Measurements from ENCODE around the gene OGFR. TPM values are rescaled to one million over a fixed set of nuclear protein-coding genes. Genes with fewer than 3 reads are reported as not detected.

Gene OGFR, protein sequence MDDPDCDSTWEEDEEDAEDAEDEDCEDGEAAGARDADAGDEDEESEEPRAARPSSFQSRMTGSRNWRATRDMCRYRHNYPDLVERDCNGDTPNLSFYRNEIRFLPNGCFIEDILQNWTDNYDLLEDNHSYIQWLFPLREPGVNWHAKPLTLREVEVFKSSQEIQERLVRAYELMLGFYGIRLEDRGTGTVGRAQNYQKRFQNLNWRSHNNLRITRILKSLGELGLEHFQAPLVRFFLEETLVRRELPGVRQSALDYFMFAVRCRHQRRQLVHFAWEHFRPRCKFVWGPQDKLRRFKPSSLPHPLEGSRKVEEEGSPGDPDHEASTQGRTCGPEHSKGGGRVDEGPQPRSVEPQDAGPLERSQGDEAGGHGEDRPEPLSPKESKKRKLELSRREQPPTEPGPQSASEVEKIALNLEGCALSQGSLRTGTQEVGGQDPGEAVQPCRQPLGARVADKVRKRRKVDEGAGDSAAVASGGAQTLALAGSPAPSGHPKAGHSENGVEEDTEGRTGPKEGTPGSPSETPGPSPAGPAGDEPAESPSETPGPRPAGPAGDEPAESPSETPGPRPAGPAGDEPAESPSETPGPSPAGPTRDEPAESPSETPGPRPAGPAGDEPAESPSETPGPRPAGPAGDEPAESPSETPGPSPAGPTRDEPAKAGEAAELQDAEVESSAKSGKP
- polyA plus RNA-seq (2012; ENCODE audit: missing spikeins), result 11.1 TPM

DNA sequence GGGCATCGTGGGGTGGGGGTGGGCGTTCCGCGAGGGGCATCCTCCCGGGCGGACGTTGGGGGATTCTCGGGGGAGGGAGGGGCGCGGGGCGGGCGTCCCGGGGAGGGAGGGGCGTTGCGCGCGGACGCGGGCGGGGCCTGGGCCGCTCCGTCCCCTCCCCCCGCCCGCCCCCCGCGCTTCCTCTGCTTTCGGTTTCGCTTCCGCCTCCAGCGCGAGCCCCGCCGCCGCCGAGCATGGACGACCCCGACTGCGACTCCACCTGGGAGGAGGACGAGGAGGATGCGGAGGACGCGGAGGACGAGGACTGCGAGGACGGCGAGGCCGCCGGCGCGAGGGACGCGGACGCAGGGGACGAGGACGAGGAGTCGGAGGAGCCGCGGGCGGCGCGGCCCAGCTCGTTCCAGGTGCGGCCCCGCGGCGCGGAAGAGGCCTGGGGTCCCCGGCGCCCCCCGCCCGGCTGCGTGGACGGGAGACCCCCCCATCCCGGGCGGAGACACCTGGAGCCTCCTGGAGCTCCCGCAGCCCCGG, at the start of gene OGFR:
Gene OGFR (plus strand): TSS at position 209 of the 528 bp plus-strand sequence. CDS start 25 bp downstream, at position 234.
- DNase-seq (ENCODE audit: insufficient read length) (peak; percentile 88), FAIRE-seq (peak; percentile 72)
- TF ChIP-seq TAF1 (IDR thresholded peaks at IDR 0.05; ENCODE audit: borderline replicate concordance, low read depth, low read length) (no peak), POLR2A (IDR thresholded peaks at IDR 0.05; ENCODE audit: low read depth, low read length) (peak; percentile 79), POLR2AphosphoS5 (IDR thresholded peaks at IDR 0.05; ENCODE audit: low read depth, low read length) (peak; percentile 55; the same call in 1 of the 2 replicates)

DNA sequence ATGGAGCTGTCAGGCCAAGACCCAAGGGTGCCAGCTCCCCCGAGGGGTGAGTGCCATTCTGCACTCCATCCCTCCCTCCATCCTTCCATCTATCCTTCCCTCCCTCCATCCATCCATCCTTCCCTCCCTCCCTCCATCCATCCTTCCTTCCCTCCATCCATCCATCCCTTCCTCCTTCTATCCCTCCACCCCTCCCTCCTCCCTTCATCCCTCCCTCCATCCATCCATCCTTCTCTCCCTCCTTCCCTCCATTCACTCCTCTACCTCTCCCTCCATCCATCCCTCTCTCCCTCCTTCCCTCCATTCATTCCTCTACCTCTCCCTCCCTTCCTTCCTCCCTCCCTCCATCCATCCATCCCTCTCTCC, 49.7 kb upstream of the OGFR start:
- DNase-seq (ENCODE audit: insufficient read length) (no peak), FAIRE-seq (no peak)
- TF ChIP-seq TAF1 (IDR thresholded peaks at IDR 0.05; ENCODE audit: borderline replicate concordance, low read depth, low read length), result no peak
- TF ChIP-seq POLR2AphosphoS5 (IDR thresholded peaks at IDR 0.05; ENCODE audit: low read depth, low read length), result no peak
- no peak for TF ChIP-seq POLR2A (IDR thresholded peaks at IDR 0.05; ENCODE audit: low read depth, low read length)

DNA sequence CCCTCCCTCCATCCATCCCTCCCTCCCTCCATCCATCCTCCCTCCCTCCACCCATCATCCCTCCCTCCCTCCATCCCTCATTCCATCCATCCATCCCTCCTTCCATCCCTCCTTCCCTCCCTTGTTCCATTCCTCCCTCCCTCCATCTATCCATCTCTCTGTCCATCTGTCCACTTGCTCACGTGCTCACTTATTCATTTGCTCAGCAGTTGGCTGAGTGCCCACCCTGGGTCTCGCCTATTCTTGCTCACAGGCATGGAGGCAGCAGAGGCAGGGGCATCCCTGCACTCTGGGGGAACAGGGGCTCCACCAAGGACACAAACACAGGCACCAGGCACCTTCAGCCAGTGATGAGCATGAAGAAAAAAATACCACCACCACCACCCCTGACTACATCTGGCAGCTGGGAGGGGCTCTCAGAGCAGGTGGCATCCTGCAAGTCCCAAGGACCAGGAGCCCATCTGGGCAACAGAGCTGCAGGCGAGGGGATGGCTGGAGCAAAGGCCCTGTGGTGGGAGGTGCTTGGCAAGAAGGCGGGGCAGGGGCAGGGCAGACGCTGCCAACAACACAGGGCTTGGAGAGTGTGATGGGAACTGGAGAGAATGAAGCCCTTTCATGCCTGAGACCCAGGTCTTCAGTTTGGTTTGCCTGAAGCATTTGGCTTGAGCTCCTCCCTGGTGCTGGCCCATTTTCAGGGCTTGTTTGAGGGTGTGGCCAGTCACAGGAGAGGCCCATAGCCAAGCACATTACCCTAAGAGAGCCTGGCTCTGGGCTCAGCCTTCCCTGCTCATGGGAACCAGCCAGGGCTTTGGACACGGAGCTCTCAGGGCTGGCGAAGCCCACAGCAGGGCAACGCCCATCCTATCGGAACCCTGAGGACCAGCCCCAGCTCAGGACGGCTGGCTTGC, 48.6 kb upstream of the OGFR start:
- FAIRE-seq (no peak), DNase-seq (ENCODE audit: insufficient read length) (no peak)
- no peak for TF ChIP-seq POLR2AphosphoS5 (IDR thresholded peaks at IDR 0.05; ENCODE audit: low read depth, low read length)
- no peak for TF ChIP-seq TAF1 (IDR thresholded peaks at IDR 0.05; ENCODE audit: borderline replicate concordance, low read depth, low read length)
- no peak for TF ChIP-seq POLR2A (IDR thresholded peaks at IDR 0.05; ENCODE audit: low read depth, low read length)

DNA sequence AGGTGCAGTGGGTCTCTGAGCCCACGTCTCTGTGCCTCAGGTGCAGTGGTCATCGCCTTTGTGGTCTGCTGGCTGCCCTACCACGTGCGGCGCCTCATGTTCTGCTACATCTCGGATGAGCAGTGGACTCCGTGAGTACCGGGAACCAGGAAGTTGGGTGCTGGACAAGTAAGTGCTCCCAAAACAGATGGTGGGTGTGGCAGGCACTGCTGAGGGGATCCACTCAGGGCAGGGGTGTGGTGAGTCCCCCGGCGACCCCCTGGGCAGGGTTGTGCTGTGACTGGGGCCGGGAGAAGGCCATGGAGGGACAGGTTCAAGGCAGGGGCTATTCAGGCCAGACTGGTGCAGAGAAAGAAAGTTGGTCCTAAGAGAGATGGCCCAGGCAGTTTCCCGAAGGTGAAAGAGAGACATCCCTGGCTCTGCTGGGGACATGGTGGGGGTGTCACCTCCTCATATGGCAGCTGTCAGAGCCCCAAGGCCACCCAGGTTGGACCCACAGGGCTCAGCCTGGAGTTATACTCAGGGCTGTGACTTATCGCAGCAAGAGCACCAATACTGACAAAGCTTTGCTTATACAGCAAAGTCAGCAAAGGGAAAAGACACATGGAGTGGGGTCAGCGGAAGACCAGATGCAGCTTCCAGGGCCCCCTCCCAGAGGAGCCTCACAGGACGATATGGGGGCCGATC, 46.3 kb upstream of the OGFR start:
- TF ChIP-seq POLR2AphosphoS5 (IDR thresholded peaks at IDR 0.05; ENCODE audit: low read depth, low read length), result no peak
- FAIRE-seq (no peak), DNase-seq (ENCODE audit: insufficient read length) (no peak)

DNA sequence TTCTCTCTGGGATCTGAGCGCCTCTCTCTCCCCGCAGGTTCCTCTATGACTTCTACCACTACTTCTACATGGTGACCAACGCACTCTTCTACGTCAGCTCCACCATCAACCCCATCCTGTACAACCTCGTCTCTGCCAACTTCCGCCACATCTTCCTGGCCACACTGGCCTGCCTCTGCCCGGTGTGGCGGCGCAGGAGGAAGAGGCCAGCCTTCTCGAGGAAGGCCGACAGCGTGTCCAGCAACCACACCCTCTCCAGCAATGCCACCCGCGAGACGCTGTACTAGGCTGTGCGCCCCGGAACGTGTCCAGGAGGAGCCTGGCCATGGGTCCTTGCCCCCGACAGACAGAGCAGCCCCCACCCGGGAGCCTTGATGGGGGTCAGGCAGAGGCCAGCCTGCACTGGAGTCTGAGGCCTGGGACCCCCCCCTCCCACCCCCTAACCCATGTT, 44.6 kb upstream of the OGFR start:
- DNase-seq (ENCODE audit: insufficient read length), result no peak
- TF ChIP-seq POLR2AphosphoS5 (IDR thresholded peaks at IDR 0.05; ENCODE audit: low read depth, low read length) (no peak), POLR2A (IDR thresholded peaks at IDR 0.05; ENCODE audit: low read depth, low read length) (no peak), TAF1 (IDR thresholded peaks at IDR 0.05; ENCODE audit: borderline replicate concordance, low read depth, low read length) (no peak)
- FAIRE-seq, result no peak

DNA sequence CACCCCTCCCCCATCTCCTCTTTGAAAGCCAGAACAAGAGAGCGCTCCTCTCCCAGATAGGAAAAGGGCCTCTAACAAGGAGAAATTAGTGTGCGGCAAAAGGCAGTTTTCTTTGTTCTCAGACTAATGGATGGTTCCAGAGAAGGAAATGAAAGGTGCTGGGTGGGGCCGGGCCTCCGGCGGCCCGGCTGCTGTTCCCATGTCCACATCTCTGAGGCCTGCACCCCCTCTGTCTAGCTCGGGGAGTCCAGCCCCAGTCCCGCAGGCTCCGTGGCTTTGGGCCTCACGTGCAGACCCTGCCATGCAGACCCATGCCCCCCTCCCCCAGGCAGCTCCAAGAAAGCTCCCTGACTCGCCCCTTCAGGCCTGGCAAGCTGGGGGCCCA, 44.2 kb upstream of the OGFR start:
- TF ChIP-seq TAF1 (IDR thresholded peaks at IDR 0.05; ENCODE audit: borderline replicate concordance, low read depth, low read length) (no peak), POLR2AphosphoS5 (IDR thresholded peaks at IDR 0.05; ENCODE audit: low read depth, low read length) (no peak), POLR2A (IDR thresholded peaks at IDR 0.05; ENCODE audit: low read depth, low read length) (no peak)
- DNase-seq (ENCODE audit: insufficient read length) (no peak), FAIRE-seq (no peak)

DNA sequence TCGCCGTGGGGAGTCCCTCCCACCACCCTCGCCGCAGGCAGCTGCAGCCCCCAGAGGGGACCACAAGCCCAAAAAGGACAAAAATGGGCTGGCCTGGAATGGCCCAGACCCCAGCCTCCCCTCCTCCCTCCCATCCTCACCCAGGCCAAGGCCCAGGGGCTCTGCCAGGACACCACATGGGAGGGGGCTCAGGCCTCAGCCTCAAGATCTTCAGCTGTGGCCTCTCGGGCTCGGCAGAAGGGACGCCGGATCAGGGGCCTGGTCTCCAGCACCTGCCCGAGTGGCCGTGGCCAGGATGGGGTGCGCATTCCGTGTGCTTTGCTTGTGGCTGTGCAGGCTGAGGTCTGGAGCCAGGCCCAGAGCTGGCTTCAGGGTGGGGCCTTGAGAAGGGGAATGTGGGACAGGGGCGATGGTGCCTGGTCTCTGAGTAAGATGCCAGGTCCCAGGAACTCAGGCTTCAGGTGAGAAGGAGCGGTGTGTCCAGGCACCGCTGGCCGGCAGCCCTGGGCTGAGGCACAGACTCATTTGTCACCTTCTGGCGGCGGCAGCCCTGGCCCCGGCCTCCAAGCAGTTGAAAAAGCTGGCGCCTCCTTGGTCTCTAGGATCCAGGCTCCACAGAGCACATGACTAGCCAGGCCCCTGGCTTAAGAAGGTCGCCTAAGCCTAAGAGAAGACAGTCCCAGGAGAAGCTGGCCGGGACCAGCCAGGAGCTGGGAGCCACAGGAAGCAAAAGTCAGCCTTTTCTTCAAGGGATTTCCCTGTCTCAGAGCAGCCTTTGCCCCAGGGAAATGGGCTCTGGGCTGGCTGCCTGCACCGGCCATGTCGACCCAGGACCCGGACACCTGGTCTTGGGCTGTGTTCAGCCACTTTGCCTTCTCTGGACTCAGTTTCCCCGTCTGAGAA, 43.5 kb upstream of the OGFR start:
- no peak for DNase-seq (ENCODE audit: insufficient read length)
- FAIRE-seq, result no peak
- no peak for TF ChIP-seq POLR2AphosphoS5 (IDR thresholded peaks at IDR 0.05; ENCODE audit: low read depth, low read length)
- no peak for TF ChIP-seq POLR2A (IDR thresholded peaks at IDR 0.05; ENCODE audit: low read depth, low read length)
- no peak for TF ChIP-seq TAF1 (IDR thresholded peaks at IDR 0.05; ENCODE audit: borderline replicate concordance, low read depth, low read length)

DNA sequence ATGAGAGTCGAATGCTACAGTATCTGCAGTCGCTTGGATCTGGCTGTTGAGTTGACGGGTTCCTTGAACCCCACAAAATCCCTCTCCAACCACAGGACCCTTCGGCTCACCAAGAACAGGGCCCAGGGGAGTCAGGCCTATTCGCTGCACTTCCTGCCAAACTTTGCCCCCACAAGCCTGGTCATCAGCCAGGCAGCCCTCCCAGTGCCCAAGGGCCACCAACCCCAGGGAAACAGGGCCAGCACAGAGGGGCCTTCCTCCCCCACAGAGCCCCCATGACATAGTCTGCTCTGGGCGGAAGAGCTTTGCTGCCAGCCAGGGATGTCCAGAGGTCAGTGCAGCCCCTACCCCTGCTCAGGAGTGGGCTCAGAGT, 42.9 kb upstream of the OGFR start:
- TF ChIP-seq POLR2A (IDR thresholded peaks at IDR 0.05; ENCODE audit: low read depth, low read length) (no peak), POLR2AphosphoS5 (IDR thresholded peaks at IDR 0.05; ENCODE audit: low read depth, low read length) (no peak), TAF1 (IDR thresholded peaks at IDR 0.05; ENCODE audit: borderline replicate concordance, low read depth, low read length) (no peak)
- no peak for DNase-seq (ENCODE audit: insufficient read length)
- no peak for FAIRE-seq

DNA sequence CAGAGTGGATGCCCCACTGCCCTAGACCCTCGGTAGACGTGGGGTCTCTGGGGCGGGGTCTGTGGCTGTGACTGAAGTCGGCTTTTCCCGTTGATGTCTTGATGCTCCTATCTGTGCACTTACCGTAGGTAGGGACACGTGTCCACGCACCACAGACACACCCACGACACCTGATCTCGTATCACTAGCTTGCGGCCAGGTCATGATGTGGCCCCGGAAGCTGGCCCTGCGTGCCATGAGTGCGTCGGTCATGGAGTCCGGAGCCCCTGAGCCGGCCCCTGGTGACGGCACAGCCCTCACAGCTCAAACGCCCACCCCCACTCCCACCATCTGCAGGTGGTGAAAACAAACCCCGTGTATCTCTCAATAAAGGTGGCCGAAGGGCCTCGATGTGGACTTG, 42.3 kb upstream of the OGFR start:
- FAIRE-seq, result no peak
- no peak for DNase-seq (ENCODE audit: insufficient read length)
- TF ChIP-seq POLR2A (IDR thresholded peaks at IDR 0.05; ENCODE audit: low read depth, low read length) (no peak), POLR2AphosphoS5 (IDR thresholded peaks at IDR 0.05; ENCODE audit: low read depth, low read length) (no peak), TAF1 (IDR thresholded peaks at IDR 0.05; ENCODE audit: borderline replicate concordance, low read depth, low read length) (no peak)

Data from GM12892 (cell line).